Liver (tissue), 9 donors: ENCODE data around the gene MYBPHL. TPM values are rescaled to one million over a fixed set of nuclear protein-coding genes. Genes with fewer than 3 reads are reported as not detected.

ENCODE experiments used
- DNase-seq: peaks from one replicate; pipeline ENCODE4 v3.0.0-alpha.2; 2017; ENCODE audit warnings: low spot score
- H3K27ac ChIP-seq, 2 donors: one replicate each; pipeline ENCODE4 v1.7.0; 2013; ENCODE audit warnings: inconsistent platforms in 2 of 2, low read length in 2 of 2, control low read depth in 1 of 2, low read depth in 1 of 2, mild to moderate bottlenecking in 1 of 2
- H3K27me3 ChIP-seq, 4 donors: one replicate each; pipeline versions ENCODE4 v1.6.1 to v1.7.0; 2013; ENCODE audit warnings: low read length in 3 of 4, inconsistent platforms in 1 of 4, mild to moderate bottlenecking in 1 of 4, moderate library complexity in 1 of 4; ENCODE audit not compliant: control insufficient read depth in 4 of 4, insufficient read depth in 4 of 4
- H3K36me3 ChIP-seq, 4 donors: one replicate each; pipeline versions ENCODE4 v1.6.1 to v1.7.0; 2013; ENCODE audit warnings: low read length in 3 of 4, mild to moderate bottlenecking in 3 of 4, low read depth in 1 of 4, moderate library complexity in 1 of 4; ENCODE audit not compliant: control insufficient read depth in 4 of 4, insufficient read depth in 3 of 4
- H3K4me1 ChIP-seq, 4 donors: one replicate each; pipeline versions ENCODE4 v1.6.1 to v1.7.0; 2013; ENCODE audit warnings: low read length in 3 of 4, mild to moderate bottlenecking in 3 of 4, moderate library complexity in 1 of 4; ENCODE audit not compliant: control insufficient read depth in 4 of 4, insufficient read depth in 4 of 4
- H3K4me3 ChIP-seq, 3 donors: one replicate each; pipeline versions ENCODE4 v1.6.1 to v1.7.0; 2013; ENCODE audit warnings: low read length in 3 of 3, control low read depth in 1 of 3, low read depth in 1 of 3, mild to moderate bottlenecking in 1 of 3
- H3K9ac ChIP-seq, 2 donors: one replicate each; pipeline ENCODE4 v1.7.0; 2013; ENCODE audit warnings: low read length in 2 of 2, mild to moderate bottlenecking in 2 of 2, moderate library complexity in 2 of 2, control low read depth in 1 of 2, low read depth in 1 of 2
- H3K9me3 ChIP-seq, 4 donors: one replicate each; pipeline versions ENCODE4 v1.6.1 to v1.7.0; 2013; ENCODE audit warnings: low read length in 3 of 4; ENCODE audit not compliant: control insufficient read depth in 4 of 4
- EGR1 ChIP-seq, 2 donors: IDR thresholded peaks; 2 replicates each; pipeline ENCODE4 v1.6.1; 2016 to 2018; ENCODE audit warnings: antibody characterized with exemption in 2 of 2, low read depth in 2 of 2
- FOXA1 ChIP-seq: IDR thresholded peaks from 2 replicates; pipeline ENCODE4 v1.6.1; 2016; ENCODE audit warnings: antibody characterized with exemption
- FOXA2 ChIP-seq: IDR thresholded peaks from 2 replicates; pipeline ENCODE4 v1.6.1; 2016; ENCODE audit warnings: antibody characterized with exemption
- GABPA ChIP-seq, 2 donors: IDR thresholded peaks in 1 of 2; conservative IDR thresholded peaks in 1 of 2; 2 replicates each; pipeline ENCODE4 v1.6.1; 2016; ENCODE audit warnings: antibody characterized with exemption in 2 of 2, mild to moderate bottlenecking in 1 of 2, moderate library complexity in 1 of 2
- HNF4A ChIP-seq, 2 donors: conservative IDR thresholded peaks; 2 replicates each; pipeline ENCODE4 v1.6.1; 2016; ENCODE audit warnings: antibody characterized with exemption in 2 of 2, mild to moderate bottlenecking in 2 of 2
- HNF4G ChIP-seq: IDR thresholded peaks from 2 replicates; pipeline ENCODE4 v1.6.1; 2016; ENCODE audit warnings: antibody characterized with exemption
- JUND ChIP-seq, 2 donors: IDR thresholded peaks; 2 replicates each; pipeline ENCODE4 v1.6.1; 2016; ENCODE audit warnings: antibody characterized with exemption in 2 of 2
- NR2F2 ChIP-seq: IDR thresholded peaks from 2 replicates; pipeline ENCODE4 v1.6.1; 2016; ENCODE audit warnings: antibody characterized with exemption
- RAD21 ChIP-seq, 2 donors: IDR thresholded peaks; 2 replicates each; pipeline ENCODE4 v1.6.1; 2016; ENCODE audit warnings: antibody characterized with exemption in 2 of 2, mild to moderate bottlenecking in 2 of 2
- RXRA ChIP-seq, 2 donors: IDR thresholded peaks; 2 replicates each; pipeline ENCODE4 v1.6.1; 2017 to 2018; ENCODE audit warnings: antibody characterized with exemption in 2 of 2, mild to moderate bottlenecking in 1 of 2
- SP1 ChIP-seq: IDR thresholded peaks from 2 replicates; pipeline ENCODE4 v1.6.1; 2018; ENCODE audit warnings: antibody characterized with exemption, mild to moderate bottlenecking
- TAF1 ChIP-seq: conservative IDR thresholded peaks from 2 replicates; pipeline ENCODE4 v1.6.1; 2016; ENCODE audit warnings: antibody characterized with exemption, mild to moderate bottlenecking
- YY1 ChIP-seq: IDR thresholded peaks from 2 replicates; pipeline ENCODE4 v1.6.1; 2016; ENCODE audit warnings: antibody characterized with exemption, mild to moderate bottlenecking
- ZBTB33 ChIP-seq: IDR thresholded peaks from 2 replicates; pipeline ENCODE4 v1.6.1; 2016; ENCODE audit warnings: antibody characterized with exemption
- WGBS: extraction: QIAGEN DNeasy Blood & Tissue Kit; methylation state at CpG from one replicate; pipeline ENCODE4 v1.1.7; 2013; 5-methylcytosine and 5-hydroxymethylcytosine counted together
- polyA plus RNA-seq, 2 donors: library from polyadenylated mRNA; stranded (reverse) in 1 of 2; unstranded in 1 of 2; fragments of 200-250 nt in 1 of 2; fragments of >200 nt in 1 of 2; fragmentation: Nextera tagmentation in 1 of 2; extraction: Ambion mirVana in 1 of 2; gene quantifications; one replicate each; pipeline versions ENCODE4 v1.2.1 to v1.2.3, GENCODE V29; 2013 to 2015
- total RNA-seq, 2 donors: library from RNA; depleted of rRNA; stranded (reverse); fragments of >200 nt; gene quantifications; one replicate each; pipeline ENCODE4 v1.2.3, GENCODE V29; 2014
- TF ChIP-seq, protein P1 (sequence below): IDR thresholded peaks from 2 replicates; pipeline ENCODE4 v1.6.1; 2016; ENCODE audit warnings: antibody characterized with exemption
- TF ChIP-seq, protein P2 (sequence below): fragments of 150-350 bp; IDR thresholded peaks from 2 replicates; pipeline ENCODE4 v1.5.1; 2017; ENCODE audit warnings: improper control_type of control experiment, low read depth, low read length; ENCODE audit not compliant: missing input control
- TF ChIP-seq, protein P3 (sequence below): IDR thresholded peaks from 2 replicates; pipeline ENCODE4 v1.6.1; 2016; ENCODE audit warnings: antibody characterized with exemption, mild to moderate bottlenecking
- TF ChIP-seq, protein P4 (sequence below): IDR thresholded peaks from 2 replicates; pipeline ENCODE4 v1.6.1; 2016; ENCODE audit warnings: antibody characterized with exemption
- donor health status: healthy.
- donor health status: healthy.
- donor health status: healthy.
- donor health status: healthy.
- donor health status: healthy.

The MYBPHL gene
- total and polyA plus RNA-seq, 4 donors, result not detected

DNA sequence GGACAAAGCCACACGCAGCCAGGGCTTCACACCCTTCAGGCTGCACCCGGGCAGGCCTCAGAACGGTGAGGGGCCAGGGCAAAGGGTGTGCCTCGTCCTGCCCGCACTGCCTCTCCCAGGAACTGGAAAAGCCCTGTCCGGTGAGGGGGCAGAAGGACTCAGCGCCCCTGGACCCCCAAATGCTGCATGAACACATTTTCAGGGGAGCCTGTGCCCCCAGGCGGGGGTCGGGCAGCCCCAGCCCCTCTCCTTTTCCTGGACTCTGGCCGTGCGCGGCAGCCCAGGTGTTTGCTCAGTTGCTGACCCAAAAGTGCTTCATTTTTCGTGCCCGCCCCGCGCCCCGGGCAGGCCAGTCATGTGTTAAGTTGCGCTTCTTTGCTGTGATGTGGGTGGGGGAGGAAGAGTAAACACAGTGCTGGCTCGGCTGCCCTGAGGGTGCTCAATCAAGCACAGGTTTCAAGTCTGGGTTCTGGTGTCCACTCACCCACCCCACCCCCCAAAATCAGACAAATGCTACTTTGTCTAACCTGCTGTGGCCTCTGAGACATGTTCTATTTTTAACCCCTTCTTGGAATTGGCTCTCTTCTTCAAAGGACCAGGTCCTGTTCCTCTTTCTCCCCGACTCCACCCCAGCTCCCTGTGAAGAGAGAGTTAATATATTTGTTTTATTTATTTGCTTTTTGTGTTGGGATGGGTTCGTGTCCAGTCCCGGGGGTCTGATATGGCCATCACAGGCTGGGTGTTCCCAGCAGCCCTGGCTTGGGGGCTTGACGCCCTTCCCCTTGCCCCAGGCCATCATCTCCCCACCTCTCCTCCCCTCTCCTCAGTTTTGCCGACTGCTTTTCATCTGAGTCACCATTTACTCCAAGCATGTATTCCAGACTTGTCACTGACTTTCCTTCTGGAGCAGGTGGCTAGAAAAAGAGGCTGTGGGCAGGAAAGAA lies 32.0 kb downstream of the MYBPHL start:
- no peaks in the 10 kb centered on the region for H3K9me3 ChIP-seq
- WGBS, result 24% methylated on average over 24 of the region's 24 CpGs
- H3K27ac ChIP-seq, result peak overlapping the region; percentile 45 to 56
- peak overlapping the region in 1 of 2 donors; percentile 2 for H3K9ac ChIP-seq
- H3K36me3 ChIP-seq, result no peaks in the 10 kb centered on the region
- TF ChIP-seq FOXA2 (peak; percentile 91), GABPA (IDR thresholded peaks at IDR 0.05 in 1 of 2, conservative IDR thresholded peaks at IDR 0.05 in 1 of 2) (no peak), RAD21 (IDR thresholded peaks at IDR 0.05) (peak in 1 of 2 donors; percentile 24), FOXA1 (peak; percentile 68), EGR1 (IDR thresholded peaks at IDR 0.05; ENCODE audit: low read depth in 2 of 2) (no peak), HNF4G (no peak), RXRA (IDR thresholded peaks at IDR 0.05) (peak; percentile 24 to 32), JUND (IDR thresholded peaks at IDR 0.05) (no peak), NR2F2 (no peak), HNF4A (conservative IDR thresholded peaks at IDR 0.05) (peak; percentile 40 to 51), SP1 (peak; percentile 74), TAF1 (no peak), ZBTB33 (no peak), YY1 (no peak)
- TF ChIP-seq, protein P1, sequence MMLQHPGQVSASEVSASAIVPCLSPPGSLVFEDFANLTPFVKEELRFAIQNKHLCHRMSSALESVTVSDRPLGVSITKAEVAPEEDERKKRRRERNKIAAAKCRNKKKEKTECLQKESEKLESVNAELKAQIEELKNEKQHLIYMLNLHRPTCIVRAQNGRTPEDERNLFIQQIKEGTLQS, result no peak
- TF ChIP-seq, protein P2, sequence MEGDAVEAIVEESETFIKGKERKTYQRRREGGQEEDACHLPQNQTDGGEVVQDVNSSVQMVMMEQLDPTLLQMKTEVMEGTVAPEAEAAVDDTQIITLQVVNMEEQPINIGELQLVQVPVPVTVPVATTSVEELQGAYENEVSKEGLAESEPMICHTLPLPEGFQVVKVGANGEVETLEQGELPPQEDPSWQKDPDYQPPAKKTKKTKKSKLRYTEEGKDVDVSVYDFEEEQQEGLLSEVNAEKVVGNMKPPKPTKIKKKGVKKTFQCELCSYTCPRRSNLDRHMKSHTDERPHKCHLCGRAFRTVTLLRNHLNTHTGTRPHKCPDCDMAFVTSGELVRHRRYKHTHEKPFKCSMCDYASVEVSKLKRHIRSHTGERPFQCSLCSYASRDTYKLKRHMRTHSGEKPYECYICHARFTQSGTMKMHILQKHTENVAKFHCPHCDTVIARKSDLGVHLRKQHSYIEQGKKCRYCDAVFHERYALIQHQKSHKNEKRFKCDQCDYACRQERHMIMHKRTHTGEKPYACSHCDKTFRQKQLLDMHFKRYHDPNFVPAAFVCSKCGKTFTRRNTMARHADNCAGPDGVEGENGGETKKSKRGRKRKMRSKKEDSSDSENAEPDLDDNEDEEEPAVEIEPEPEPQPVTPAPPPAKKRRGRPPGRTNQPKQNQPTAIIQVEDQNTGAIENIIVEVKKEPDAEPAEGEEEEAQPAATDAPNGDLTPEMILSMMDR, result no peak
- TF ChIP-seq, protein P3, sequence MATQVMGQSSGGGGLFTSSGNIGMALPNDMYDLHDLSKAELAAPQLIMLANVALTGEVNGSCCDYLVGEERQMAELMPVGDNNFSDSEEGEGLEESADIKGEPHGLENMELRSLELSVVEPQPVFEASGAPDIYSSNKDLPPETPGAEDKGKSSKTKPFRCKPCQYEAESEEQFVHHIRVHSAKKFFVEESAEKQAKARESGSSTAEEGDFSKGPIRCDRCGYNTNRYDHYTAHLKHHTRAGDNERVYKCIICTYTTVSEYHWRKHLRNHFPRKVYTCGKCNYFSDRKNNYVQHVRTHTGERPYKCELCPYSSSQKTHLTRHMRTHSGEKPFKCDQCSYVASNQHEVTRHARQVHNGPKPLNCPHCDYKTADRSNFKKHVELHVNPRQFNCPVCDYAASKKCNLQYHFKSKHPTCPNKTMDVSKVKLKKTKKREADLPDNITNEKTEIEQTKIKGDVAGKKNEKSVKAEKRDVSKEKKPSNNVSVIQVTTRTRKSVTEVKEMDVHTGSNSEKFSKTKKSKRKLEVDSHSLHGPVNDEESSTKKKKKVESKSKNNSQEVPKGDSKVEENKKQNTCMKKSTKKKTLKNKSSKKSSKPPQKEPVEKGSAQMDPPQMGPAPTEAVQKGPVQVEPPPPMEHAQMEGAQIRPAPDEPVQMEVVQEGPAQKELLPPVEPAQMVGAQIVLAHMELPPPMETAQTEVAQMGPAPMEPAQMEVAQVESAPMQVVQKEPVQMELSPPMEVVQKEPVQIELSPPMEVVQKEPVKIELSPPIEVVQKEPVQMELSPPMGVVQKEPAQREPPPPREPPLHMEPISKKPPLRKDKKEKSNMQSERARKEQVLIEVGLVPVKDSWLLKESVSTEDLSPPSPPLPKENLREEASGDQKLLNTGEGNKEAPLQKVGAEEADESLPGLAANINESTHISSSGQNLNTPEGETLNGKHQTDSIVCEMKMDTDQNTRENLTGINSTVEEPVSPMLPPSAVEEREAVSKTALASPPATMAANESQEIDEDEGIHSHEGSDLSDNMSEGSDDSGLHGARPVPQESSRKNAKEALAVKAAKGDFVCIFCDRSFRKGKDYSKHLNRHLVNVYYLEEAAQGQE, result no peak
- TF ChIP-seq, protein P4, sequence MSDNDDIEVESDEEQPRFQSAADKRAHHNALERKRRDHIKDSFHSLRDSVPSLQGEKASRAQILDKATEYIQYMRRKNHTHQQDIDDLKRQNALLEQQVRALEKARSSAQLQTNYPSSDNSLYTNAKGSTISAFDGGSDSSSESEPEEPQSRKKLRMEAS, result no peak
- H3K4me1 ChIP-seq, result peaks cover 4 to 39% (median 28%) of the 10 kb centered on the region in 4 donors
- H3K27me3 ChIP-seq, result no peaks in the 10 kb centered on the region
- peak overlapping the region in 2 of 3 donors; percentile 9 for H3K4me3 ChIP-seq
- peak; percentile 60 for DNase-seq
